Metanephros (tissue), 2 donors: ENCODE results near the gene TLE3. TPM values are rescaled to one million over a fixed set of nuclear protein-coding genes. Genes with fewer than 3 reads are reported as not detected.

Experiments used
- small RNA-seq: library from RNA; depleted of rRNA; stranded (forward); fragments of <200 nt; gene quantifications from one replicate; pipeline ENCODE3, GENCODE V24; 2014; ENCODE audit warnings: low replicate concordance
- total RNA-seq: library from RNA; depleted of rRNA; stranded (reverse); fragments of >200 nt; gene quantifications from one replicate; pipeline ENCODE4 v1.2.3, GENCODE V29; 2014

TLE3 gene
- total RNA-seq, result 112 TPM

DNA sequence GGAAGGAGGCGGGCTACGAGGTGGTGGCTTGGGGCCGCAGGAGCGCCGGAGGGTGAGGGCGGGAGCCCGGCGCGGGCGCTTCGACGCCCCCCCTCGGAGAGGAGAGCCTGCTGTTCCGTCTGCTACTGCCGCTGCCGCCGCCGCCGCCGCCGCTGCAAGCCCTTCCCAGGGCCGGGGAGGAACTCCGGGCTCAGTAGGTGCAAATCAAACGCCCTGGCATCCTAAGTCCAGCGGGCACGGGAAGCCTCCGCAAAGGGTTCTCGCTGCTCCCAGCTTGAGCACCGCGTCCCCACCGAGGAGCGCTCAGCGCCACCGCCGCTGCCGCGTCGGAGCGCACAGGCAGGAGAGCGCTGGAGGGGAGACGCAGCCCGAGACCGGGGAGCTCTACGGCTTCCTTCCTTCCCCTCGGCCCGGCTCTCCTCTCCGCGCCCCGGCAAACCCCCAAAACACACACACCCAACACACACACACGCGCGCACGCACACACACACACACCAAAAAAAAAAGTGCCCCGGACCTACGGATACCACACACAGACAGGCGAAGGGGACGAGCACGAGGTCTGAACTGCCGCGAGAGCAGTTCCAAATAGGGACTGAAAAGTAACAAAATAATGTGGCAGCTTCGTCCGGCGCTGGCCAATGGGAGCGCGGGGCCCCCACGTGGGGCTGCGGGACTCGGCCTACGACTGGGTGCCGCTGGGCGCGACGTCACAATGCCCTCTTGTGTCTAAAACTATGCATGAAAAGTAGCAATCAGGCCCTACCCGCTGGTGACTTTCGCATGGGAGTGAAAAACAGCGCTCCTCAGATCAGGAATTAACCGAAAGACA, at the start of gene TLE3:
TSS of gene TLE3 (minus strand) at position 597 of the 832 bp plus-strand sequence. CDS start 1,119 bp downstream, outside the sequence.

Small RNA genes within 50 kb of the gene (small RNA-seq; reads per million reads assigned to genes)
- gene MIR629, result 0.44 reads per million, percentile 55 among the genes with 10 or more reads in this experiment
